HG02588 (cell line): Measurements from ENCODE around the gene USP28.
"Not testable (repeated sequence)": the region's sequence is repeated elsewhere in the genome, so short reads cannot be mapped to it uniquely, and the experiment has no call there.

Experiments used
- ATAC-seq: cut with Tn5 transposase; IDR thresholded peaks from one replicate; pipeline ENCODE4 v1.9.1; 2021; ENCODE audit warnings: mild to moderate bottlenecking, moderate library complexity; ENCODE audit not compliant: unreplicated experiment

Gene USP28

DNA sequence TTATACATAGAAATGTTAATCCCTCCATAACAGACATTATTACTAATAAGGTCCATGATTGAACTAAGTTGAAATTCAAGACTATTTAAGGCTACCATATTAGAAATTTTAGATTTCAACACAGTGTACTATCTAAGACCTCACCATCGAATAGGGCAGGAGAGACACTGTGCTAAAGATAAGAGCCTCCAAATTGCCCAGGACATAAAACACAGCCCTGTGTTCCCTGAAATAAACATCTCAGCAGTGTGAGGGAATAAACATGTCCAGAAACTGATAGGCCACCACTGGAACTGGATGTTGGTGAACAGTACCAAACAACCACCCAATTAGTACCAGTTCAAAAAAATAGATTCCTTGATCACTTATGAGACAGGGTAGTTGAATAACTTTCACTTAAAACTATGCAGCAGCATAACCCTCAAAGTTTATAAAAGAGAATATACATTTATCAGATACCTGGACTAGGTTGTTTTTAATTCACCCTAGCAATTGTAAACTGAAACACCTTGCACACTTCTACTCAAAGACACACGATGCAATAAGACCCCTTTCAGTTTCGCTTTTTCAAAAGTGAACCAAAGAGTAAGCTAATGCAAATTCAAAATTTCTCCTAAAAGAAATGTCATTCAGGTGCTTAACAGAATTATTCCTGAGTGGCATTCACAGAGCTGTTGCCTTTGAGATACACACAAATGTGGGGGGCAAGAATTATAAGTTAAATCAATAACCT, 34.3 kb downstream of the USP28 start:
- no peak for ATAC-seq

DNA sequence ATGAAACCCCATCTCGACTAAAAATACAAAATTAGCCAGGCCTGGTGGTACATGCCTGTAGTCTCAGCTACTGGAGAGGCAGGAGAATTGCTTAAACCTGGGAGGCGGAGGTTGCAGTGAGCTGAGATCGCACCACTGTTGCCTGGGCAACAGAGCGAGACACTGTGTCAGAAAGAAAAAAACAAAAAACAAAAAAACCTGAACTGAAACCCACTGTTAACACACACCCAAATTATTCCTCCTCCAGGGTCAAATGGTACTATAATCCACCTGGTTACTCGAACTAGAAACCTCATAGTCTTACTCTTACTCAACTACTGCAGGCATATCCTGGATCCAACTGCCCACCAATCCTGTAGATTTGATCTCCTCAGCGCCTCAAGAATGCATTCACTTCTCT, 35.5 kb downstream of the USP28 start:
- peak; percentile 90 for ATAC-seq

DNA sequence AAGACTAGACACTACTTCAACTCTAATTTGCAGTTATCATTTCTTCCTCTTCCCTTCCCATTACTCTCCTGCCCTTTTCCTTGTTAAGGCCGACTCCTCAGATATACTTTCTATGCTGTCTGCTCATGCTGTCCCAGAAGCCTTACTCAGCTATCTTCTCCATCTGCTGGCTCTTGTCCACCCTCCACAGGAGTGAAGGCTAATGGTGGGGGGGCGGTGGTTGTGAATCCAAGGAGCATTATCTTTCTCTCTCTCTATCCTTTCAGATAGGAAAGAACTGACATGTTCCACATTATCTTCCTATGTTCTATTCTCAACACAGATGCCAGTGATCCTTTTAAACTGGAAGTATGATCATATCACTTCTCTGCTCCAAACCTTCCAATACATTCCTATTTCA, 37.4 kb downstream of the USP28 start:
- ATAC-seq, result no peak

DNA sequence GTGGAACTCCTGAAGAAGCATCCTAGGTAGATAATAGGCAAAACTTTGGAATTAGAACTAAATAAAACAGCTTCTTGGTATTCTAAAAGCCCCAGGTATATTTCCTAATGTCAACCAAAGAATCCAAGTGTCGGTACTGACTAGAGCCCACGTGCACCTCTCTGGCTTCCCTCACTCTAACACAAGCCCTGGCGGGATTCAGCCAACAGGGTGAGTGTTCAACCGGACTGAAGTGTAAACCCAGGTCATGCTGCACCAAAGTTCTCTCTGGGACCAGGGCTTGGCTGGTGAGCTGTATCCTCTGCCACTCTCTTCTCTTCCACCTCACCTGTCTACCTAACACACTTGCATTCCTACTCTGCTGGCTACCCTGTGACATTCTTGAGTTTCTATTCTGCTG, 40.1 kb downstream of the USP28 start:
- no peak for ATAC-seq

DNA sequence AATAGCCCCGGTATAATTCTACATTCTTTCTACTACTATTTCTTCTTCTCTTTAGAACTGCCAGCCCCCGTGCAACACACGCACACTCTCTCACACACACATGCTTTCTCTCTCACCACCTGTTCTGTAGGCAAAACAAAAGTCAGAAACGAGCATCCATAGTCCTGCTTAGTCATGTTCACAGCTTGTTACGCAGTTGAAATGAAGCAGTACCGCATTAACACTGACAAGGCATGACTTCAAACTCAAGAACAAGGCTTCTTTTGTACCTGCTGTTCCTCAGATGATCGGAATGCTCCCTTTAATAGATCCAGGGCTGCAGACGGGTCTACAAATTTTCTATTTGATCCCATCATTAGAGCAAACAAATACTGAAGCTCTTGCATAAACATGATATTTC, 42.2 kb downstream of the USP28 start:
- ATAC-seq, result no peak

DNA sequence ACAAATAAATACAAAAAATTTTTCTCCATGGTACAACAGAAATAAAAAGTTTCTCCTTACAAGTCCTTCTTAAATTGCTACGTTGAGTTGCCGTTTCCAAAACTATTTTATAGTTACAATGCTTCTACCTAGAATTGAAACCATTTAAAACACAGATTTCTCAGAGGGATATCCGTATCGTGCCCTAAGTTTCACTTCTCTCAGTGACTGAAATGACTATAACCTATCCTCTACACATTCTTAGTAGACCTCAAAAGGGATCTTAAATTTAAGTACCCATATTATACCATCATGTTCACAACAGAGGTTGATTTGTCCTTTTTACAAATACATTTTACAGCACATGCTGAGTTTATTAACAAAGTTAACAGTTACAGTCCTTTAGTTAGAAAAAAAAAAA, 44.1 kb downstream of the USP28 start:
- peak; percentile 90 for ATAC-seq

DNA sequence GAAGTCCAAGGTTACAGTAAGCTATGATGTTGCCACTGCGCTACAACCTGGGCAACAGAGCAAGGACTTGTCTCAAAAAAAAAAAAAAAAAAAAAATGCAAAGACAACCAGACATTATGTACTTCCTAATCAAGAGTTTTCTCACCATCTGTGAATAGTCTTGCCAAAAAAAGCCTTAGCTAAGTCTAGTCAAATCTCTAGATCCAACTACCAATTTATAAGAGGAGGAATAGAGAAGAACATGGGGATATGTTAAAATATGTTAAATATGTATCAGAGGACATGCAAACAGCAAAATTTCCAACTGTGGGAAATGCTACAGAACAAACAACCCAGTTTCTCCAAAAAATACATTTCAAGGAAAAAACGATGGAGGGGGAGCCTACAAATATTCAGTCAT, 45.6 kb downstream of the USP28 start:
- ATAC-seq, result no peak

DNA sequence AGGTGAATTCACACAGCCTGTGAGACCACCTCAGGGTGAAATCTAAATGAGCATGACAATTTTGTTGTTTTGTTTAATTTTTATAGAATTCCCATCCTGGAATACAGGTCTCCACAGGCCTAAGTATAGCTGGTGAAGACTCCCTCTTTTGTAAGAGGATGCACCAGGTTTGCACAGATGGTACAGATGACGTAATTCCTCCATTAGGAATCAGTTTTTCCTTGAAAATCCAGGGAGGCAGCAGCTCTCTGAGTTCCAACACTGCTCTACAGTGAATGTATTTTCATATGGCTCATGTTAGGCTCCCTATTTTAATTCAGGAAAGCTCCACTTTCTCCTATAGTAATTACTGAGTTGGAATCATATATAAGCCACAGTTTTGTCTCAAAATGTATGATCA, 47.2 kb downstream of the USP28 start:
- ATAC-seq, result no peak

DNA sequence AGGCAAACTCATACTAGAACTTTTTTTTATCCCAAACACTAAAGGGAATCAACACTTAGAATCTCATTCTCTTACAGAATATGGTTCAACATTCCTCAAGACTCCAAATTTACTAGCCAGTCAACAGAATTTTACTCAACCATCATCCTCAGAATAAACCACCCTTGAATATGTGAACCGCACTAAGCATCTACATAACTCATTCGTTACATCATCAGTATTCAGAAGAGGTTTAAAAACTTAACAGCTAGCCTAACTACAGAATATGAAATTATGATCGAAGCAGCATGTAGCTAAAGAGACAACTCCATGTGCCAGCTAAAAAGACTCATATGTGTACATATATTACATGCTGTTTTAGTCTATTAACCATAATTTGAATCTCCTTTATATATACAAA, 47.9 kb downstream of the USP28 start:
- no peak for ATAC-seq

DNA sequence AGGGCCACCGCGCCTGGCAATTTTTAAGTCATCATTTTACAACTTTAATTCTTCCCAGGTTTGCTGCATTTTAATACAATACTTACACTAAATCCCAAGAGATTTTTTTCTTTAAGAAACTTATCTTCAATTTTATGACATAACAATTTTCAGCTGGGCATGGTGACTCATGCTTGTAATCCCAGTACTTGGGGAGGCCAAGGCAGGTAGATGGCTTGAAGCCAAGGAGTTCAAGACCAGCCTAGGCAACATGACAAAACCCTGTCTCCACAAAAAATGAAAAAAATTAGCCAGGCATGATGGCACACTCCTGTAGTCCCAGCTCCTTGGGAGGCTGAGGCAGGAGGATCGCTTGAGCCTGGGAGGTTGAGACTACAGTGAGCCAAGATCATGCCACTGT, 56.9 kb downstream of the USP28 start:
- ATAC-seq, result no peak

DNA sequence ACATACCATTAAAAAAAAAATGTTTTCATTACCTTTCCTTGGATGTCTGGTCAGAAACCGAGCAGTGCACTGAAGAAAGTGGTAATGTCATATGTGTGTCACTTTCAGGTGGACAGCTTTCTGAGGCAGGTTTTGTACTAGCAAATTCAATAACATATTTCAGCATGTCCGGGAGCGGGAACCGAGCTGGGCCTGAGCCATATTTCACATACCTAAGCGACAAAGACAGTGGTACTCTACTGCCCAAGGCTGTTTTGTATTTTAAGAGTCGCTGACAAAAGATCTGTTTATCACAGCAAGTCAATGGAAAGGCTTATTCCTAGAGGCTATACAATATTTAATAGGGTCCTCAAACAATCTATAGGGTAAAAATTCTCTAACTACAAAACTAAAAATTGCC, 57.7 kb downstream of the USP28 start:
- ATAC-seq, result no peak

DNA sequence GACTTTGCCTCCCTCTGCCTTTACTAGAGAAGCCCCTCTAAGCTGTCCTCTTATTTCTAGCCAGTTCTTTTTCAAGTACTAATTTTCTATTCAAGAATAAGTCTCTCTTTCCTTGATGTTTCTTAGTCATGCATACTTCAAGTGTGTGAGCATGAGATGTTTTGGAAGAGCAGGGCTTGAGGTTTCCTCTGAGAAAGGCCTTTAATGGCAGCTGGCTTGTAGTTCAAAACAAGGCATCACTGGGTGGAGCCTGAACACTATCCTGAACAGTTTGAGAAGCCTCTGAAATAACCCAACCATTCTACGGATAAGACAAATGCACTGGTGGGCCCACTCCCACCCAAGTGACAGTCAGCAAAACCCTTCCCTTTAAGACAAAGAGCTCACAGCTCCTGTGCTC, 58.2 kb downstream of the USP28 start:
- ATAC-seq, result no peak

DNA sequence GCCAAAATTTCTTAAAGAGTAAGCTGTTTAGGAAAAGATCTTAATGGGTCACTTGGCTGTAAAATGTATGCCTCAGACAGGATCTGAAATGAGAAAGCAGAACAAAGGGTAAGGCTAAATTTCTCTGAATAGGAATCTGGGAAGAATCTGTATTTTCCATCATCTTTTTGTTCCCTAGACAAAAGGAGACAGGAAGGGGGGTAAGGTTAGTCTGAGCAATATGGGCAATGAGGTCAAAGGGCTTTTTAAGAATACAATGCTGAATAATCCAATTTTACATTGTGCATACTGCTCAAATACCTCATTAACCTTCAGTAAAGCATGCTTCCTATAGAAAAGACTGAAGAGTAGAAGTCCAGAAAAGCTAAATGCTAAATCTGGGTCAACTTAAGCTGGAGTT, 61.2 kb downstream of the USP28 start:
- ATAC-seq, result no peak

DNA sequence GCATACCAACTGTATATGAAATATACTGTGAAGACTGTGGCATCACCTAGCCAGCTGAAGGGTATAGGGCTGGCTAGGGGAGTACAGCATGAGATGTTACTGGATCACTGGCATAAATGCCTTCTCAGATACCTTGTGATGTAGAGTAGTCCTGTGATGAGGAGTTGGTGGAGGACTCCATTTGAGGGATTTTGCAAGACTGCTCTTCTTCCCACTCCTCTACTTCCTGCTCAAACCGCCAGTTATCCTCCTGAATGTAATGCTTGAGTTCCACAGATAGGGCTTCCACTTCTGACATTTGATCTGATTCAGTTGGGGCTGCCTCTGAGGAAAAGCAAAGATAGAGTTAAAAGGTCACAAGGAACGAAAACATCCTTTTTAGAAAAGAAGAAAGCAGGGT, 66.4 kb downstream of the USP28 start:
- no peak for ATAC-seq

DNA sequence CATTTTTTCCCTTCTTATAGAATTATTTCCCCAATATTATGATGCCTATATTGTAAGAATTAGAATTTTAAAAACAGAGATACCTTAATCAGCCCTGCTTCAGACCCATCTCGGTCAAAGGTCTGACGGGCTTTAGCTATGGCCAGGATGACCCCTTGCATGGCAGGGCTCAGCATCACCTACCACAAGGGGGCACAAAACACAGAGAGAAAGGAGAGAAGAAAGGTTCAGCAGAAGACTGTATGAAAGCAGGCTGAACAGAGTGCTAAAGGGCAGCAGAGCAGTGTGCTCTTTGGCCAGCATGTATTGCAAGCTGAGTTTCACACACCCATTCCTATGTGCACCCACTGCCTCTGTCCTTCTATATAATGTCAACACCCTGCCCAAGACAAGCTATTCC, 69.0 kb downstream of the USP28 start:
- no peak for ATAC-seq

DNA sequence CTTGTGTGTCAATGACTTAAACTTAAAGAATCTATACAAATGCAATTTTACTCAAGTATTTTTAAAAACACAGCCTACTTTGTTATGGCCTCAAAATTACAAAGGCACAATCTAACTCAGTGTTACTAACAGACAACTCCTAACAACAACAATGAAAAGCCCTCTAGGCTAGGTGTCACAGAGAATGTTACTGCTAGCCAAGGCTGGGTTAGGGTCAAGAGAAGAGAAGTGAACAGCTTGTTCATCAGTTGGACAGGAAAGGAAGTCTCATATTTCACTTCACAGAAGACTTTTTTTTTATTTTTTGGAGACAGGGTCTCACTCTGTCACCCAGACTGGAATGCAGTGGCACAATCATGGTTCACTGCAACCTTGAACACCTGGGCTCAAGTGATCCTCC, 69.7 kb downstream of the USP28 start:
- ATAC-seq, result no peak

DNA sequence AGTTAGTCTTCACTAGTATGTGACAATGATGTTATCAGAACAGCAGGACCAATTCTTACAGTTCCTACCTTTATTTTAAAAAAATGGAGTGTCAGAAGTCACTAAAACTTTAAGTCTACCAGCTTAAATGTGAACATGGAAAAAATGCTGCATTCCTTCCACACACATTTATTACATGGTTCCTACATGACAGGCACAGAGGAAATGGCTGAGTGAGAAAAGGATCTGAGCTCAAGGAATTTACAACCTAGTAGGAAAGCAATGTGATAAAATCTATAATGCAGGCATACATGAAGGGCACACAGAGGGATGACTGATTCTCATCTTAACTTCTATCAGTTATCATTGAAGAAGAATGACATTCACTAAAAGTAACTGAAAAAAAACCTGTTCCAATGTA, 72.8 kb downstream of the USP28 start:
- ATAC-seq, result no peak

DNA sequence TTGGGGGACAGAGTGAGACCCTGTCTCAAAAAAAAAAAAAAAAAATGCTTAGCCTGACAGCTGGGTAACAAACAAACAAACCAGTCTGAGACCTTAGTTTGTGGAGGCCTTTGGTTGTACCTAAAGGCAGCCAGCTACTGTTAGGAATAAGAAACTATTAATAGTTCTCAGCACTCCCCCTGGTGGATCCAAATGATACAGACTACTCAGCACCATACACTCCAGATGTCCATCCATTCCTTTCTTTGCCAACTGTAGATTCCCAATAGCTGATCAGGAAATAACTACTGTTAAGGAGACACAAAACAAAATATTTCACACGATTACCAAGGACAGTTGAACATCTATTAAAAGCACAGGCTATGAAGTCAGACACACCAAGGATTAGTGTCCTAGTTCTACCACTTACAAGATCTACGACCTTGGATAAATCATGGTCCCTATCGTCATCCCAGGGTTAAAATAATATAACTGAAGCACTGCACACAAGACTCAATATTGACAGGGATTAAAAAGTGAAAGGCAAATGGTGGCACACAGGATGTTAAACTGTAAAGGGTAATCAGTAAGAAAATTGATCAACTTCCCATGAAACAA, 78.6 kb downstream of the USP28 start:
- no peak for ATAC-seq

DNA sequence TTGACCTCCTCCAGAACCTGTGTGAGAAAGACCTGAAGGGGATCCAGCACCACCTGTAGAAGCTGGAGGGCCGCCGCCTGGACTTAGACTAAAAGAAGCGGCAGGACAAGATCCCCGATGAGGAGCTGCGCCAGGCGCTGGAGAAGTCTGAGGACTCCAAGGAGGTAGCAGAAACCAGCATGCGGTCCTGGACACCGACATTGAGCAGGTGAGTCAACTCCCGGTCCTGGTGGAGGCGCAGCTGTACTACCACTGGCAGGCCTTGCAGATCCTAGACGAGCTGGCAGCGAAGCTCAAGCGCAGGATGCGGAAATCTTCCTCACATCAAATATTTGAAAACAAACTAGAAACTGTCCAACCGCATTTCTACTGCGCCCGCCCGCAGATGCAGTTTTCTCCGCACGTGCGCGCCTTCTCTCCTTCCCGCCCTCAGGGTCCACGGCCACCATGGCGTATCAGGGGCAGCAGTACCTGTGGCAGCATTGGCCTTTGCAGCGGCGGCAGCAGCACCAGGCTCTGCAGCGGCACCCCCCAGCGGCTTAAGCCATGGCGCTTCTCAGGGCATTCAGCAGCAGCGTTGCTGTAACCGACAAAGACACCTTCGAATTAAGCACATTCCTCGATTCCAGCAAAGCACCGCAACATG, 85.6 kb downstream of the USP28 start:
- no peak for ATAC-seq

DNA sequence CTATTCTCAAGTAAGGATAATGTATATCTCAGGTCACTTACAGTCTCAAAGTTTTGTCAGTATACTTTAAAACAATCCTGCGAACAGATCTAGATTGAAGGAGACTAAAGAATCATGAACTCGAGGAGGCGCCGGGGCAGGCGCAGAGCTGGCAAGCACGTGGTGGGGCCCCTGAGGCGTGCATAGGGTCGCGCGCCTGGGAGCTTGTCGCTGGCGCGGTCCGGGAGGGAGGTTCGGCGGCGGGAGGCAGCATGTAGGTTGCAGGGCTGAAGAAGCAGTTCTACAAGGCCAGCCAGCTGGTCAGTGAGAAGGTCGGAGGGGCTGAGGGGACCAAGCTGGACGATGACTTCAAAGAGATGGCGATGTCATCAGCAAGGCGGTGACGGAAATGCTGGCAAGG, 86.4 kb downstream of the USP28 start:
- not testable (repeated sequence) for ATAC-seq

DNA sequence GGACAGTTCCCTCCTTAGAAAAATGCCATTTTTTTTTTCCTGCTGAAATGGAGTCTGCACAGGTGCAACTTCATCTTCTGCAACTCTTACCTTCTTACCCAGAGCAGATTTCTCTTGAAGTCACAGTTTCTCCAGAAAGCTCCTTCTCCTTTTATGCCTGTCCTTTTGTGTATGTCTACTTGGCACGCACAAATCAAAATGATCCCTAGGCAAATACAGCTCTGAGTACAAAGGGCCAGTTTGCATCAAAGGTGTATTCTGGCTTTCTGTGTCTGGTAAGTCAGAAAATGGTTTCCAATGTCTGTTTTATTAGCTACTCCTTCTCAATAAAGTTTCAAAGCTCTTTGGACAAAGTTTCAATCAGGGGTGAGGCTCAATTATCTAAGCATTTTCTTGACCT, 93.2 kb downstream of the USP28 start:
- ATAC-seq, result no peak

DNA sequence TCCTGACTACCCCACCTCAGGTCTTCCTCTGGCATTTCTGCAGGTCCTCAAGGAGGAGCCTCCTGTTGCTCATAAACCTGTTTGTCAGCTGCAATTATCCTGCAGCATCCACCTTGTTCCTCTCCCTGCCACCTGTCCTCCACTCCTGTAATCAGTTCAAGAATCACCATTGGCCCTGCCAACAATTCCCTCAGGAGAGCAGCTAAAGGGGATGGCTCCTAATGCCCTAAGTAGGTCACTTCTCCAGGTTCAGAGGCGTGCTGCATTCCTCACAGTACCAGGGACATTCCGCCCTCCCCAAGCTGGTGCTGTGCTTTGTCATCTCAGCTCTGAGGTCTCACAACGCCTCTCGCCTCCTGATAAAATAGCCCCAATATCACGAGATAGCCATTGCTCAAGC, 93.7 kb downstream of the USP28 start:
- no peak for ATAC-seq

DNA sequence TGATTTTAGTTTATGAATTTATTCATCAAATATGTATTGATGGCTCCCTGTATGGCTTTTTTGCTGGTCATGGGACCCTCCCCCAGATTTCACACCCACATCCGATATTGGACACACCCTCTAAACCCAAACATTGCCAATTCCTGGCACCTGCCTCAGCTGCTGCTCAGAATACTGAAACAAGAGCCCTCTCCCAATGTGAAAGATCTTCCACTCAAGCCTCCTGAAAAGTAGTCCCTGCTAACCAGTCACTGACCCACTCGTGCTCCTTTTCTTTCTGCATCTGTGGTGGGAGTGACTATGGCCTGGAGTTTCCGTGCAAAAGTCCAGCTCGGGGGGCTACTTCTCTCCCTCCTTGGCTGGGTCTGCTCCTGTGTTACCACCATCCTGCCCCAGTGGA, 95.9 kb downstream of the USP28 start, which contains the start of gene CLDN25:
TSS of gene CLDN25 (plus strand) at position 301 of the 400 bp plus-strand sequence. CDS start at position 301, 0 bp downstream.
- no peak for ATAC-seq
